Activated CD4-positive, alpha-beta T cell treated with anti-CD3 and anti-CD28 coated beads for 4 hours (primary cell): ENCODE results near the gene CTNND2.
"Not testable (repeated sequence)": the region's sequence is repeated elsewhere in the genome, so short reads cannot be mapped to it uniquely, and the experiment has no call there.

ENCODE experiments used
- DNase-seq, 2 donors: peaks; one replicate each; pipeline ENCODE4 v3.0.0-alpha.2; 2020

CTNND2 gene

DNA sequence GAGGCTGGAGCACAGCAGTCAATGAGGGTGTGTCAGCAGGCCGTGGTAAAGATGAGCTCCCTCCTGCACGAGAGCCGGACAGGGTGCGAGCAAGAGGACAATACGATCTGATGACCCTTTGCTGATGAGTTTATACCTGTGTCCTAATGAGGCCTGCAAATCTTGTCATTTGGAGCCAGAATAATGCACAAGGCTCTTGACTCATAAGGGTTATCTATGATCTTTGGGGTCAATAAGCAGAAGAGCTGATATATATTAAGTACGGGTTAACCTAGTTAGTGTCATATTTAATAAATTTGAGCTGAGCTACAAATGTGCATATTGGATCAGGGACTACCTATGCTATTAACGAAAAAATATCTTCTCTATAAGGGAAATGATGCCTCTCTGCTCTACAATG, 46.9 kb downstream of the CTNND2 start:
- DNase-seq, result no peak

DNA sequence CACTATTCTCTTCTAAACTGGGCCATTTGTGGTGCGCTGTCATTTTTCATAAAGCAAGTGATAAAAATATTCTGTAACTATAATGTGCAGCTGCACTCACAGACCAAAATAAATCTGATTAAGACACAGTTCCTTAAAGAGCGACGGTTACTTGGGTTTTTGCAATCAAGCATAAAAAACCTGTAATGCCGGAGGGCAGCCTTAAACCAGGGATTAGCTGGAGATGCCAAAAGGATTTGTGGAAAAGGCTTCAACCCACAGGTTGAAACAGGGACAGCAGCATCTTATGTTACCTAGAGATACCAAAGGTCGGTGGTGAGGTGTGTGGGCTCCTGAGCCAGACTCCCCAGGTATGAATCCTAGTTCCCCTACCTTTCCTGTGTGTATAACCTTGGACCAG, 49.3 kb downstream of the CTNND2 start:
- DNase-seq, result no peak

- no peak for DNase-seq
These were observed 50.5 kb downstream of the CTNND2 start for GRCh38 chr5:11853796-11854195.

GRCh38 chr5:11853140-11853539, 51.1 kb downstream of the CTNND2 start:
- no peak for DNase-seq

- DNase-seq, result no peak
These were observed 51.5 kb downstream of the CTNND2 start for GRCh38 chr5:11852717-11853087.

- DNase-seq, result no peak
These were observed 52.1 kb downstream of the CTNND2 start for GRCh38 chr5:11851965-11852716.

DNA sequence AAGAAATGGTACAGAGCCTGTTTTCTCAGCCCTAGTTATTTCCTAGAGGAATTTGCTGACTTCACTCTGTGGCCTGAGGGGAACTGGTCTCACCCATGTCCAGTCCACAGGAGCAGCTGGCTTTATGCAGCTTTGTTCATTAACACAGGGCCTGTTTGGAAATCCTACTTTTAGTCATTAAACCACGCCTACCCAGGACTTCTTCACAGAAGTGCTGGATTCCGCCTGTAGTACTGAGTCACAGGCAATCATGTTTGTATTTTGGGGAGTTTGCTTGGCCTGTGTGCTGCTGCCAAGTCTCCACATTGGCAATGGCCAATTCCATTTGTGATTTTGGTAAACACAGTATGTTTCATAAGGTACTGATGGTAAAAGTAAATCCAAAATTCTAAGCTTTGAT, 52.8 kb downstream of the CTNND2 start:
- DNase-seq, result no peak

- DNase-seq, result not testable (repeated sequence)
These were observed 75.7 kb downstream of the CTNND2 start for GRCh38 chr5:11828566-11828965.

- no peak for DNase-seq
These were observed 81.6 kb downstream of the CTNND2 start for GRCh38 chr5:11822598-11822997.

DNA sequence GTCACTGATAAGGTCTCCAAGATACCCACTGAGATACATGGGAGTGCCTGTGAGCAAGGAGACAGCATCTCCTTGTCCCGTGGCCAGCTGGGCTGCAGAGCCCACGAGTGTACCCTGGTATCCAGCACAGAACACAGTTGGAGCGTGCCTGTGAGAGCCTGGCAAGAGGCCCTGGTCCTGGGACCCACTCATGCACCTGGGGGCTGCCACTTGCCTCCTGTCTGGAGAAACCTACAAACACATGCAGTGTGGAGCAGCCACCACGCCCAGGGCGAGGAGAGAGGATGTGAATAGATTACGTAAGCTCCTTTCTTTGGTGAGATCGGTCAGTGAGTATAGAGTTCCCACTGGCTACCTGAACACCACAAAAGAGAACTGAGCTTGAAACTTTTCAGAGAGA, 88.3 kb downstream of the CTNND2 start:
- no peak for DNase-seq

- DNase-seq, result no peak
These were observed 88.8 kb downstream of the CTNND2 start for GRCh38 chr5:11815481-11815880.

- no peak for DNase-seq
These were observed 89.9 kb downstream of the CTNND2 start for GRCh38 chr5:11814373-11814772.

DNA sequence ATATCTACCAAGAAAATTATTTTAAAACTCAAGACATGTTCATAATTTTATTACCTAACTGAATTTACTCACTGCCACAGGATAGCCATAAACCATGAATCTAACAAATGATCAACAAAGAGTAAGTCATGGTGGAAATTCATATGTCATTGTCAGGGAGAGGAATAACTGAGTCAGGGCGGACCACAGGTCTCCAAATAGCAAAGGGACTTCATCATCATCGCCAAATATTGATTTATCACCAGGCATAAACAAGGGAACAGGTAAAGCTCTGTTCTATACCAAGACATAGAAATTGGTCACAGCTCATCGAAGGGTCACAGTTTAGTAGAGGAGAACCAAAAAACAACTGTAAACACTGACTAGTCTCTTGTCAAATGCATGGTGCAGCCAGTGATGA, 94.8 kb downstream of the CTNND2 start:
- no peak for DNase-seq

DNA sequence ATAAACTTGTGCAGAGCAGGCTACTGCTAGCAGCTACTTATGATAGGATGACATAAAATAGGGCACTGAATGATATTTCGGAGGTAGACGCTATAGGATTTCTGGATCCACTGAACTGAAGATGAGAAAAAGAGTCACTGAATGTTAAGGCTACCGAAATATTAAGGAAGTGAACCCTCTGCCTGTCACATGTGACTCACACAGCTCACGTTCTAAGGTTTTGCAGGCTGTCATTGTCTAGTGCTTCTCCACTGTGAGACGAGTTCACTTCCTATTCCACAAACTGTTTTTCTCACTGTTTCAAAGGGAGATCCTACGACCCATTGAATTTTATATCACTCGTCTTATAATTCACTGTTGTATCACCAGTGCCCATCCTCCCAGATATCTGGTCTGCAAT, 100.8 kb downstream of the CTNND2 start:
- no peak for DNase-seq

- DNase-seq, result no peak
These were observed 103.2 kb downstream of the CTNND2 start for GRCh38 chr5:11801061-11801460.

DNA sequence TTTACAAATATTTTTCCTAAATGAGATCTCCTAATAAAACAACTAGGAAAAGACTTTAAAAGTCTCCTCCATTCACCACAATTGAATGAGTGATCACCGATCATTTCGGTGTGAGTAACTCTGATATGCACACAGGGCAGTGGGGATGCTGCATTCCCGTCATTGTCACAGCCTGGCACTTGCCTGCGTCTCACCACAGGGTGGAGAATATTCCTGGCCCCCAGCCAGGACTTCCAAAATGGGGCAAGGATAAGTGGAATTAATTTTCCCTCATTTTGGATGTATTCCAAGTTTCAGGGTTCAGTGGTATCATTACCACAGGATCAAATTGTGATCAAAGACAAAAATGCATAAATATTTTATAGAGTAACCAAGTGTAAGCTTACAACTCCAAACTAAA, 107.1 kb downstream of the CTNND2 start:
- DNase-seq, result no peak

- no peak for DNase-seq
These were observed 110.8 kb downstream of the CTNND2 start for GRCh38 chr5:11793396-11793795.

DNA sequence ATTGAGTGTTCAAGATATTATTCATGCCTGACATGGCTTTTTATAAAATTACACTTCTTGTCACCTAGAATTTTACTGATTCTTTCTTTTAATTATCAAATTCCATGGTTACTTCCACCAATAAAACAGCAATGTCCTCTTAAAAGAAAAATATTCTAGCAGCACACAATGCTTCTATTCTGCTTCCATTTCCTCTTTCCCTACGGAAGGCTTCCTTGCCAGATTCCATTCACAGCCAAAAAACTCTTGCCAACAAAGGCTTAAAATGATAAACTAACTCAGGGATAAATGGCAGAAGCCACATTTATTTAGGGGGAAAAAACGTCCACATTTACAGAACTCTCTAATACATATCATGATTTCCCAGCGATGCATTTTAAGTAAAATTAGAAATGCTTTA, 111.6 kb downstream of the CTNND2 start:
- no peak for DNase-seq

- DNase-seq, result no peak
These were observed 112.5 kb downstream of the CTNND2 start for GRCh38 chr5:11791792-11792191.

DNA sequence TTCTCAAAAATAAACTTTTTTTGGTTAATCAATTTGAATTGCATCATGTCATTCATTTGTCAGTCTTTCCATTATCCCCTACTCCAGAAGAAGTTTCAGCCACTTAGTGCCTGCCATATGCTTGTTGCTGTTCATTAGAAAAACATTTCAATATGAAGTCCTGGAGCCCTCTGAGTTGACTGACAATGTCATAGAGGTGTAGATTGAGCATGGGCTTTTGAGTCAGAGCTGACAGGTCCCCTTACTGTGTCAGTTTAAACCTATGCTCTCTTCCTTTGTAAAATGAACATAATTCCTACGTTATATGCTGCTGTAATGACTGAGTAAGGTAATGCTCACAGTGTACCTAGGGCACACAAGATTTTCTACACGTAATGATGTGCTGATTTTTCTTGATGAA, 114.0 kb downstream of the CTNND2 start:
- no peak for DNase-seq

DNA sequence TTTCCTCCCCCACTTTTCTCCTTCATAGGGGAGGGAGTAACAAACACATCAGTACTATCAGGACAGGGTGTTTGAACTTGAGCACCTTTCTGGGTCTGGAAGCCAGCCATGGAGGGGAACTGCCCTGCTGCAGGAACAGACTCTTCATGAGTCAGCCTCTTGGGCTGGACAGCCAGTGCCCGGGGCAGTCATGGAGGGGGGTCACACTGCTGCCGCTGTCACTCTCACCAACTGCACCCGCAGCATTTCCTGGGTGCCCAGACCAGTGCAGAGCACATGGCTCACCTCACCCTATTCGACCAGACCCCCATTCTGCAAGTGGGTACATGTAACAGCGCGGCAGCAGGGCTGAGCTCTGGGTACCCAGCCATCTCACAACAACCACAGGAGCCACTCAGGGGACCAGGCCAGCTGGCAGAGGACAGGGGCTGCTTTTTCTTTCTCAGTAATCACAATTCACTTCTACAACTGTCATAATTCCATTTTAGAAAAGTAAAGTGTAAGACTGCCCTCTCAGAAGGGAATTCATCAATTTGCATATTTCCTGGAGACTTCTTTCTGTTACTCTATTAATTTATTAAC, 118.4 kb downstream of the CTNND2 start:
- DNase-seq, result no peak

DNA sequence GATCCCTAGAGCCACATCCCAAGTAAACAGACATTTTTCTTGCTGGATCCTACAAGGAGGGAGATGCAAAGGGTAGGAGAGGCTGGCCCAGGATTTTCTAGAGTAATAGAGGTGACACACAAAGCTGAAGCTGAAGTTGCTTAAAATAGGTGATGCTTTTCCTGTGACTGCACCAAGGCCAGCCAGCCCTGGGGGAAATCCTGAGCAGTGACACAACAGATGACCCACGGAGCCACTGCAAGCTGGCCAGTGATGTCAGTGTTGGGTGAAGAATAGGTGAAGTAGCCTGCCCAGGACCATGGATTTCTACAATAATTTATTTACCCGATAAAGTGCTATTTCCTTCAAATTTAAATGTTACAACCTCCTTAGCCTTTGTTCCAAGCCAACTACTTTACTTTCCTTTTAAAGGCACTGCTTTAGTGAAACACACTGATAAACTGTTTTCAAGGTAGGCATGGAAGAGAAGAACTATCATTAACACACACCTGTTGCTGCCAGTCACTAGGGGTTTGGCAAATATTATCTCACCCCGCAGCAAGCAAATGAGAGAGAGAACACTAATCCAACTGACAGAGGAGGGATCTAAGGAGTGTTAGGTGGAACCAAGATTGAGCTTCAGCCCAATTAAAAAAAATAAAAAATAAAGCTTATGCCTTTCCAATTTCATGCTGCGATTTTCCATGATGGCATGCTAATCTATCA, 123.5 kb downstream of the CTNND2 start:
- DNase-seq, result no peak

DNA sequence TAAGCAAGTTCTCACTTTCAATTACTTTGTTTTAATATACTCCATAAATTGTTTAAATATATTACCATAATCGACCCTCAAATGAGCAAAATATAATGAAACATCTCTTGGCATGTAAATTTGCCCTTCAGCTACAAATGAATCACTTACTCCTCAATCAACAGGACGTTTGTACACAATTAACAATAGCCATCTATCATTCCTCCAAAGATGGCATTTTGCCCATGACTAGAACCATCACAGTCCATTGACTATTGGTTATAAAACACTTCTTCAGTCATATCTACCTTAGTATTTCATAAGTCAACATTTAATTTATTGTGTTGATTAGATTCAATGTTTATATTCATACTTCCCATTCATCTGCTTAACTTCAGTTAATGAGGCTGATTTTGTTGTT, 127.2 kb downstream of the CTNND2 start:
- DNase-seq, result no peak

DNA sequence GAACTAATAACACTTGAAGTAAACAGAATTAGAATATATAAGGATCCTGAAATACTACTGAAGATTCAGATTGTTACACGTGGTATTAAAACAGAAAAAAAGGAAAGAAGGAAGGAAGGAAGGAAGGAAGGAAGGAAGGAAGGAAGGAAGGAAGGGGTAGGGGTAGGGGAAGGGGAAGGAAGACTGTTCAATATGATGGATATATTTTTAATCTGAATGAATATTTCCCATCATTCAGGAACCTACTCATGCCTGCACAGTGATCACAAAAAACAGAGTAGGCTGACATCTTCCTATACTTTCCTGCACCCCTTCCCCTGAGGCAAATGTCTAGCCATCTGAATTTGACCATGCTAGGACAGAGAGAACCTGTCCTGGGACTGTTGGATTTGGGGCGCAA, 133.9 kb downstream of the CTNND2 start:
- no peak for DNase-seq
